ENCODE results near the gene HYAL3.

DNA sequence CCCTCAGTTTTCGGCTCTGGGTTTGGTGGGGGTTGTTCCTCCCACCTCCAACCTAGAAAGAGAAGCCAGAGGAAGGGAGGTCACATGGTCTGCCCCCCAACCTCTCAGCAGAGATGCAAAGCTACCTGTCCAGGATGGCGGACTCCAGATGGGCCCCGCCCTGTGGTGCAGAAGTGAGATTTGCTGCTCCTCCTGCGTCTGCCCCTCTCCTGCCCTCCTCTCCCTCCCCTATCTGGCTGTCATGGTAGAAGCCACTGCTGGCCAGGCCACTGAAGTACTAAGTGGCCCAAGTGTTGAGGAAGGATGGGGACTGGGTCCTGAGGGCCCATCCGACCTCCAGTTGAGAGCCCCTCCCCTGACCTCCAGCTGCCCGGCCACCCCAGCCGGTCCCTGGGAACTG, 32.4 kb downstream of the HYAL3 start:
- no peak for TF ChIP-seq YY1 (IDR thresholded peaks at IDR 0.05; ENCODE audit: insufficient read depth, insufficient read length)
- no peak for TF ChIP-seq ZNF274 (IDR thresholded peaks at IDR 0.05; ENCODE audit: low read depth, low read length)
- no peak for TF ChIP-seq SUZ12 (IDR thresholded peaks at IDR 0.05; ENCODE audit: extremely low read depth, insufficient read depth, insufficient read length)
